Ovary (tissue), 9 donors: ENCODE results near the gene DBF4B. TPM values are rescaled to one million over a fixed set of nuclear protein-coding genes. Genes with fewer than 3 reads are reported as not detected.
"Not testable (repeated sequence)": the region's sequence is repeated elsewhere in the genome, so short reads cannot be mapped to it uniquely, and the experiment has no call there.

Experiments used
- DNase-seq, 5 donors: peaks; one replicate each; pipeline ENCODE4 v3.0.0-alpha.2; 2019 to 2020
- H3K27ac ChIP-seq, 2 donors: fragments of 200-600 bp; one replicate each; pipeline versions ENCODE4 v1.5.1 to v1.8.0; 2019 to 2022
- H3K27me3 ChIP-seq: fragments of 200-600 bp; one replicate; pipeline ENCODE4 v1.8.0; 2022
- H3K36me3 ChIP-seq: fragments of 200-600 bp; sonication (generic); one replicate; pipeline ENCODE4 v1.5.1; 2019
- H3K4me1 ChIP-seq: one replicate; pipeline ENCODE4 v1.8.1; 2013; ENCODE audit warnings: mild to moderate bottlenecking, moderate library complexity; ENCODE audit not compliant: insufficient read depth
- H3K4me3 ChIP-seq: fragments of 200-600 bp; sonication (generic); one replicate; pipeline ENCODE4 v1.5.1; 2017
- H3K9me3 ChIP-seq, 2 donors: fragments of 200-600 bp in 1 of 2; sonication (generic) in 1 of 2; one replicate each; pipeline versions ENCODE4 v1.5.1 to v1.8.1; 2013 to 2019; ENCODE audit warnings: mild to moderate bottlenecking in 1 of 2, moderate library complexity in 1 of 2
- CTCF ChIP-seq, 3 donors: fragments of 450-650 bp in 2 of 3; fragments of 200-600 bp in 1 of 3; IDR thresholded peaks; one replicate each; pipeline versions ENCODE4 v1.5.1 to v1.8.0; 2016 to 2022; ENCODE audit warnings: antibody characterized with exemption in 3 of 3, mild to moderate bottlenecking in 1 of 3
- EP300 ChIP-seq: sonication (generic); formaldehyde crosslinking; IDR thresholded peaks from one replicate; pipeline ENCODE4 v1.6.1; 2017; ENCODE audit warnings: antibody characterized with exemption
- POLR2A ChIP-seq: fragments of 450-650 bp; IDR thresholded peaks from one replicate; pipeline ENCODE4 v1.6.1; 2017; ENCODE audit warnings: antibody characterized with exemption, mild to moderate bottlenecking, moderate library complexity
- WGBS, 3 donors: extraction: QIAGEN DNeasy Blood & Tissue Kit in 1 of 3; methylation state at CpG; one replicate each; pipeline versions ENCODE4 v1.1.5 to v1.1.7; 2013 to 2017; 5-methylcytosine and 5-hydroxymethylcytosine counted together
- intact Hi-C, 4 donors: fragments of 100-400 bp; cut with DNase I; formaldehyde crosslinking; loops; one replicate each; pipeline versions ENCODE4 v1.11.0 to v1.15.1; 2022 to 2023
- polyA plus RNA-seq, 2 donors: library from polyadenylated mRNA; stranded (reverse); fragments of 200-250 nt in 1 of 2; fragments of 350-450 nt in 1 of 2; fragmentation: Illumina TruSeq in 1 of 2; extraction: RNeasy Lipid Tissue Mini Kit (QIAGEN cat#74804) in 1 of 2; gene quantifications; one replicate each; pipeline ENCODE4 v1.2.3, GENCODE V29; 2013 to 2014
- total RNA-seq, 7 donors: library from RNA; depleted of rRNA in 2 of 7; stranded (reverse); fragments of >200 nt in 2 of 7; fragmentation: NEBNext Ultra II Directional in 3 of 7; extraction: Animal tissue kit (Norgen Biotek cat#: 25700) in 3 of 7; gene quantifications; one replicate each; pipeline versions ENCODE4 v1.1.0 to v1.2.4, GENCODE V29; 2016 to 2023
- donor health status: DM: no; HTN: no; CAD: no; lungs with moderate emphysema.
- donor health status: DM: no; HTN: no; CAD: no.
- donor health status: Bipolar disorder and iron deficiency.
- donor health status: DM: yes; HTN: yes; CAD: no.
- donor health status: DM: no; HTN: no; CAD: no.
- donor health status: DM: yes; HTN: yes; CAD: no.

DBF4B gene
- total and polyA plus RNA-seq, 9 donors: 3.1 to 9.7 (median 6.7) TPM

- Histone ChIP-seq H3K27ac (no peak overlapping the region), H3K4me3 (no peak overlapping the region), H3K9me3 (no peaks in the 10 kb centered on the region), H3K4me1 (peaks cover 6% of the 10 kb centered on the region), H3K36me3 (no peaks in the 10 kb centered on the region), H3K27me3 (no peaks in the 10 kb centered on the region)
- 71 to 82% (median 75%) methylated on average over 11 of the region's 11 CpGs for WGBS, 3 donors
- TF ChIP-seq CTCF (IDR thresholded peaks at IDR 0.05): no peak
- no peak for TF ChIP-seq EP300
- TF ChIP-seq POLR2A: no peak
- DNase-seq: no peak
- intact Hi-C loops: no loop called here
Observed at GRCh38 chr17:44693609-44694008, 14.9 kb upstream of the DBF4B start.

- intact Hi-C loops, H3K36me3 ChIP-seq, DNase-seq, H3K9me3 ChIP-seq, H3K4me3 ChIP-seq, H3K4me1 ChIP-seq, H3K27ac ChIP-seq, H3K27me3 ChIP-seq: not testable (repeated sequence)
- WGBS, 3 donors: 82 to 87% (median 84%) methylated on average over 10 of the region's 10 CpGs
Observed at GRCh38 chr17:44700288-44700687, 8.2 kb upstream of the DBF4B start.

- Histone ChIP-seq H3K4me3 (peak overlapping the region; percentile 62), H3K27me3 (no peaks in the 10 kb centered on the region), H3K9me3 (no peaks in the 10 kb centered on the region), H3K27ac (peak overlapping the region; percentile 58 to 68), H3K4me1 (peaks cover 4% of the 10 kb centered on the region), H3K36me3 (no peaks in the 10 kb centered on the region)
- TF ChIP-seq CTCF (IDR thresholded peaks at IDR 0.05): no peak
- no peak for TF ChIP-seq EP300
- TF ChIP-seq POLR2A: no peak
- intact Hi-C loops: no loop called here
- WGBS, 3 donors: 17 to 23% (median 19%) methylated on average over 4 of the region's 4 CpGs
- no peak for DNase-seq
Observed at GRCh38 chr17:44707755-44708400, 587 bp upstream of the DBF4B start.

GRCh38 chr17:44719444-44719843 is 11.0 kb downstream of the DBF4B start:
- intact Hi-C loops: no loop called here
- H3K36me3 ChIP-seq: no peaks in the 10 kb centered on the region
- DNase-seq: no peak
- no peaks in the 10 kb centered on the region for H3K27me3 ChIP-seq
- no peaks in the 10 kb centered on the region for H3K4me1 ChIP-seq
- H3K9me3 ChIP-seq: no peaks in the 10 kb centered on the region
- WGBS, 3 donors: 97 to 100% (median 100%) methylated on average over 1 of the region's 1 CpG
- TF ChIP-seq EP300: no peak
- no peak for TF ChIP-seq CTCF (IDR thresholded peaks at IDR 0.05)
- no peak for TF ChIP-seq POLR2A
- H3K4me3 ChIP-seq: no peak overlapping the region
- no peak overlapping the region for H3K27ac ChIP-seq

DNA sequence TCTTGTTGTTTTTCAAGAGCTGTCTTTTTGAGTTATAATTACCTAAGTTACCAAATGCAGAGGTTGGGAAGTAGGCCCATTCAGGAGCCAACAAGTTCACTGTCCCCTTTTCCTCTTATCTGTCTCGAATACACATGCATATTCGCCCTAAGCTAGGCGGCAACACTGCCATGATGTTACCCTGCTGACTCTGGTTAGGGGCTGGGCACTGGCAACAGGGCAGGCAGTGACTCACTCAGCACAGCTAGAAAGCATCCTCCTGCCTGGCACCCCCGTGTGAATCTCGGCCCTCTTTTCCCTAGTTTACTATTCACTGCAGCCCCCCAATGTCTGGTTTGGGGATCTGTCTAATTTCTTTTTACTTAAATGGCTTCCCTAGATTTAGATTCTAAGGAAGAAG is 13.8 kb downstream of the DBF4B start:
- no peaks in the 10 kb centered on the region for H3K4me1 ChIP-seq
- no peaks in the 10 kb centered on the region for H3K9me3 ChIP-seq
- TF ChIP-seq CTCF (IDR thresholded peaks at IDR 0.05) (no peak), POLR2A (no peak), EP300 (no peak)
- intact Hi-C loops: no loop called here
- no peaks in the 10 kb centered on the region for H3K36me3 ChIP-seq
- no peak overlapping the region for H3K27ac ChIP-seq
- H3K4me3 ChIP-seq: no peak overlapping the region
- WGBS, 3 donors: 81 to 92% (median 90%) methylated on average over 5 of the region's 5 CpGs
- H3K27me3 ChIP-seq: no peaks in the 10 kb centered on the region
- DNase-seq: no peak

- WGBS, 3 donors: 94 to 97% (median 95%) methylated on average over 6 of the region's 6 CpGs
- H3K27ac ChIP-seq, H3K9me3 ChIP-seq, DNase-seq, H3K4me1 ChIP-seq, H3K36me3 ChIP-seq, intact Hi-C loops, H3K4me3 ChIP-seq, H3K27me3 ChIP-seq: not testable (repeated sequence)
Observed at GRCh38 chr17:44726121-44726520, 17.7 kb downstream of the DBF4B start.
